A673 (cell line): Measurements from ENCODE around the gene IKZF2.

Experiments used
- CTCF ChIP-seq: fragments of 300-800, 200-600 bp; sonication (generic); conservative IDR thresholded peaks from 2 replicates; pipeline ENCODE4 v1.5.1; 2017; ENCODE audit warnings: low read depth, mild to moderate bottlenecking, antibody characterized with exemption, low read length, moderate library complexity, mixed read lengths
- EZH2 ChIP-seq: fragments of 200-600 bp; sonication (generic); IDR thresholded peaks from 2 replicates; pipeline ENCODE4 v1.6.1; 2017; ENCODE audit warnings: borderline replicate concordance, low read depth, mild to moderate bottlenecking, mixed read lengths, antibody characterized with exemption, low read length; ENCODE audit not compliant: poor library complexity, severe bottlenecking

GRCh38 chr2:212994976-212995375 is 156.4 kb downstream of the IKZF2 start:
- TF ChIP-seq EZH2 (no peak), CTCF (no peak)
